OCI-LY7 (cell line): ENCODE results near the gene CD8B. TPM values are rescaled to one million over a fixed set of nuclear protein-coding genes. Genes with fewer than 3 reads are reported as not detected.

ENCODE experiments used
- BruUV-seq: library from RNA; stranded (reverse); fragments of 400-500 nt; replicated peaks from 2 replicates; lab custom pipeline; 2021; lab: Mats Ljungman, UMichigan
- CTCF ChIA-PET: fragments of 300-600 bp; sonication (Branson Sonifier 250); formaldehyde crosslinking; loops from one replicate; lab custom pipeline; 2022; ENCODE audit warnings: antibody characterized with exemption; ENCODE audit not compliant: unreplicated experiment; lab: Charles Lee
- POLR2A ChIA-PET: fragments of 300-600 bp; sonication (Branson Sonifier 250); formaldehyde crosslinking; loops from one replicate; lab custom pipeline; 2022; ENCODE audit warnings: antibody characterized with exemption; lab: Charles Lee
- DNase-seq: peaks from one replicate; pipeline ENCODE4 v3.0.0-alpha.2; 2015; ENCODE audit warnings: low spot score
- H2AFZ ChIP-seq: fragments of 200-600 bp; sonication (generic), shearing (Covaris generic); 2 replicates; pipeline ENCODE4 v1.6.1; 2014; ENCODE audit warnings: mild to moderate bottlenecking, antibody characterized with exemption, low read length, moderate library complexity
- H3K27ac ChIP-seq: fragments of 200-600 bp; sonication (generic); 2 replicates; pipeline ENCODE4 v1.5.1; 2014; ENCODE audit warnings: mixed run types, low read depth, mild to moderate bottlenecking, moderate library complexity, low read length, inconsistent platforms; ENCODE audit not compliant: poor library complexity, severe bottlenecking
- H3K36me3 ChIP-seq: fragments of 200-600 bp; sonication (generic); 2 replicates; pipeline ENCODE4 v1.6.1; 2014; ENCODE audit warnings: mild to moderate bottlenecking, antibody characterized with exemption, low read length, moderate library complexity, mixed read lengths; ENCODE audit not compliant: insufficient read depth
- H3K4me1 ChIP-seq: fragments of 200-600 bp; sonication (generic); 2 replicates; pipeline ENCODE4 v1.5.1; 2014; ENCODE audit warnings: mild to moderate bottlenecking, low read length; ENCODE audit not compliant: insufficient read depth, poor library complexity, severe bottlenecking
- H3K4me2 ChIP-seq: fragments of 200-600 bp; sonication (generic); 2 replicates; pipeline ENCODE4 v1.6.1; 2014; ENCODE audit warnings: mild to moderate bottlenecking, low read length
- H3K4me3 ChIP-seq: fragments of 200-600 bp; sonication (generic); 2 replicates; pipeline ENCODE4 v1.5.1; 2014; ENCODE audit warnings: mild to moderate bottlenecking, low read depth, low read length; ENCODE audit not compliant: poor library complexity, severe bottlenecking
- H3K79me2 ChIP-seq: fragments of 200-600 bp; sonication (generic); 2 replicates; pipeline ENCODE4 v1.6.1; 2016; ENCODE audit warnings: low read depth, mild to moderate bottlenecking, low read length, moderate library complexity, mixed read lengths; ENCODE audit not compliant: insufficient read depth
- H3K9me2 ChIP-seq: fragments of 200-600 bp; sonication (generic); 2 replicates; pipeline ENCODE4 v1.6.1; 2016; ENCODE audit warnings: mild to moderate bottlenecking, low read length, mixed read lengths; ENCODE audit not compliant: insufficient read depth
- H3K9me3 ChIP-seq: fragments of 200-600 bp; sonication (generic); 2 replicates; pipeline ENCODE4 v1.6.1; 2014; ENCODE audit warnings: mild to moderate bottlenecking, mixed run types, low read length, mixed read lengths
- H4K20me1 ChIP-seq: fragments of 200-600 bp; sonication (generic); 2 replicates; pipeline ENCODE4 v1.6.1; 2014; ENCODE audit warnings: mild to moderate bottlenecking, antibody characterized with exemption, low read length, moderate library complexity, mixed read lengths; ENCODE audit not compliant: insufficient read depth
- CTCF ChIP-seq: fragments of 200-600 bp; sonication (generic); conservative IDR thresholded peaks from 2 replicates; pipeline ENCODE4 v1.5.1; 2014; ENCODE audit warnings: mild to moderate bottlenecking, antibody characterized with exemption, low read length, moderate library complexity, mixed read lengths
- EZH2phosphoT487 ChIP-seq: fragments of 200-600 bp; sonication (generic); IDR thresholded peaks from 2 replicates; pipeline ENCODE4 v1.6.1; 2018; ENCODE audit warnings: low read depth, borderline replicate concordance, mild to moderate bottlenecking, mixed run types, antibody characterized with exemption, low read length, moderate library complexity, mixed read lengths
- intact Hi-C: fragments of 100-400 bp; cut with micrococcal nuclease; formaldehyde crosslinking; loops from one replicate; pipeline ENCODE4 v1.10.0; 2022; ENCODE audit not compliant: unreplicated experiment
- total RNA-seq, 2 experiments: library from RNA; depleted of rRNA in 1 of 2; stranded (reverse); fragments of >200 nt in 1 of 2; shearing (Covaris generic) in 1 of 2; gene quantifications; 2 replicates each; pipeline ENCODE4 v1.2.3, GENCODE V29; 2014 to 2022

The CD8B gene
- total RNA-seq, 2 experiments from 2014 or later: not detected

GRCh38 chr2:86809481-86810121, 52.1 kb downstream of the CD8B start:
- BruUV-seq: no TSS peak

GRCh38 chr2:86808315-86809161, 53.1 kb downstream of the CD8B start:
- Histone ChIP-seq H3K27ac (no peak overlapping the region), H3K4me3 (peak overlapping the region; percentile 41), H3K36me3 (no peaks in the 10 kb centered on the region), H3K9me3 (no peaks in the 10 kb centered on the region), H2AFZ (peak overlapping the region; percentile 60; the same call in 1 of the 2 replicates), H4K20me1 (no peaks in the 10 kb centered on the region), H3K9me2 (no peaks in the 10 kb centered on the region), H3K4me2 (peak overlapping the region; percentile 61), H3K4me1 (peaks cover 3% of the 10 kb centered on the region), H3K79me2 (no peaks in the 10 kb centered on the region)
- intact Hi-C loops: no loop called here
- CTCF ChIA-PET: no interaction called here
- DNase-seq: peak; percentile 80
- TF ChIP-seq CTCF: peak; percentile 88
- no peak for TF ChIP-seq EZH2phosphoT487
- POLR2A ChIA-PET: interaction anchor here (0.8 kb wide), 1 partner anchor 42 kb away, joined by 3 read pairs; no protein-coding TSS in a partner anchor
- no TSS peak for BruUV-seq

More at GRCh38 chr2:86809481-86810121, 52.1 kb downstream of the CD8B start:
- no peaks in the 10 kb centered on the region for H3K36me3 ChIP-seq
- no peak for DNase-seq
- intact Hi-C loops: no loop called here
- H3K9me2 ChIP-seq: no peaks in the 10 kb centered on the region
- ChIA-PET CTCF (no interaction called here), POLR2A (no interaction called here)
- H3K4me3 ChIP-seq: no peak overlapping the region
- H2AFZ ChIP-seq: no peak overlapping the region
- H3K9me3 ChIP-seq: no peaks in the 10 kb centered on the region
- H3K79me2 ChIP-seq: no peaks in the 10 kb centered on the region
- H3K4me2 ChIP-seq: no peak overlapping the region; the same call in 1 of the 2 replicates
- no peaks in the 10 kb centered on the region for H4K20me1 ChIP-seq
- no peak overlapping the region for H3K27ac ChIP-seq
- TF ChIP-seq CTCF (no peak), EZH2phosphoT487 (no peak)
- H3K4me1 ChIP-seq: peaks cover 3% of the 10 kb centered on the region
